Measurements from ENCODE around the gene PRMT7. TPM values are rescaled to one million over a fixed set of nuclear protein-coding genes. Genes with fewer than 3 reads are reported as not detected.

PRMT7 gene
- total and polyA plus RNA-seq, 2 of the 8 experiments (the other 6 are each of a cell fraction or from before 2014, with no cell fraction given), result 48.2 to 49.3 TPM

DNA sequence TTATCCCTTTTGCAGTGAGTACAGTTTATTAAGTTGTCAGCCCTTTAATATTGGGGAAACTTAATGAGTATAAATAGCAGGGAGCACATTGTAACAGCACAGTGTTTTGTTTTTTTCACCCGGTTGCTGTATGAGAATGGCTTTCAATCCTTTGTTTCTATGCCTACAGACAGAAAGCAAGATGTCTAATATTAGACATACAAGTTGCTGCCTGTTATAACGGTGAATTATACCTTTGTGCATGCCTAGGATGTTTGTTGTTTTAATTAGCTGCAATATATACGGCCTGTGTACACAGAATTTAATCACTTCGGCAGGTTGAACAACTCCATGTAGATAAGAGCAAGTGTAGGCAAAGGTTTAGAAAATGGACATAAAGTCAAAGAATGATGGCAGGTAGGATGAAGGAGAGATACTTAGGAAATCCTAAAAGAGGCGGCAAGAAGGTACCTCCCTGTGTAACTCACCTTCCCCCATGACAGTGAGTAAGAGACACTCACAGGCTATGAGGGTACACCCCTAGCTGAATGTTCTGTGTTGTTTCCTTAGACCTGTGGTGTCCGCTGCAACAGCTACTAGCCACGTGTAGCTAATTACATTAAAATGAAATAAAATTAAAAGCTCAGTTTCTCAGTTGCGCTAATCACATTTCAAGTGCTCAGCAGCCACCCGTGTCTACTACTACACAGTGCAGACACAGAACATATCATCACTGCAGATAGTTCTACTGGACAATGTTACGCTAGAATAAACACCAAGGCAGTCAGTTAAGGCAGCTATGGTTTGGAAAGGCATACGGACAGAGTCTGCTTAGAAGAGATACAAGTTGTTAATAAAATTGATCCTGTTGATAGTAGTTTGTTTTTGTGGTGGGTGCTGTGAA is 11.0 kb upstream of the PRMT7 start:
- no peak overlapping the region for H2BK20ac ChIP-seq (ENCODE audit: low read length)
- WGBS, 2 experiments (ENCODE audit: extremely low coverage in 1 of 2, insufficient coverage in 1 of 2, insufficient read length in 1 of 2, insufficient replicate concordance in 2 of 2, low coverage in 1 of 2, low lambda C conversion rate in 2 of 2, missing lambda C conversion rate in 1 of 2), result 93% methylated on average over 11 of the region's 11 CpGs; no CpG with 5 or more reads in 1 of the 2 experiments
- CTCF ChIA-PET (ENCODE audit: partially characterized antibody), result interaction anchor here (0.8 to 3.5 kb wide), 15 partner anchors 8 to 82 kb away, joined by 3 to 23 read pairs (median 4); partner anchors contain the start of genes PLA2G15, PRMT7, SLC7A6 and SLC7A6OS
- H4K5ac ChIP-seq (ENCODE audit: insufficient read length, low read depth, low read length), result no peak overlapping the region
- no peak overlapping the region for H4K8ac ChIP-seq (ENCODE audit: extremely low read depth, insufficient read depth, low read length)
- no peaks in the 10 kb centered on the region for H3K79me2 ChIP-seq (ENCODE audit: control insufficient read depth in 1 of 2, insufficient read depth in 2 of 2, low read length in 2 of 2)
- no peak overlapping the region for H3K23ac ChIP-seq (ENCODE audit: insufficient read length)
- no peak overlapping the region for H3K56ac ChIP-seq (replicated peaks; ENCODE audit: insufficient read length, low read depth, low read length)
- H3K18ac ChIP-seq (ENCODE audit: extremely low read depth, low read length), result no peak overlapping the region
- H2AK5ac ChIP-seq (ENCODE audit: low read depth, low read length), result no peak overlapping the region
- no peak overlapping the region for H3K4me2 ChIP-seq (ENCODE audit: insufficient read depth in 1 of 2, low read depth in 2 of 2, low read length in 2 of 2)
- no peaks in the 10 kb centered on the region for H3K79me1 ChIP-seq (ENCODE audit: low read depth, low read length)
- DNase-seq (ENCODE audit: low read depth in 1 of 2, low spot score in 2 of 2) (no peak), FAIRE-seq (no peak)
- H3K4me3 ChIP-seq (ENCODE audit: extremely low read depth in 1 of 4, insufficient read depth in 2 of 4, low read depth in 3 of 4, low read length in 4 of 4), result no peak overlapping the region
- H2BK12ac ChIP-seq (ENCODE audit: low read depth, low read length), result no peak overlapping the region
- no peak overlapping the region for H3K9ac ChIP-seq (replicated peaks in 1 of 4; ENCODE audit: extremely low read depth in 1 of 4, low read depth in 3 of 4, low read length in 3 of 4)
- no peaks in the 10 kb centered on the region for H3K27me3 ChIP-seq (replicated peaks in 1 of 4; ENCODE audit: control insufficient read depth in 3 of 4, extremely low read depth in 1 of 4, insufficient read depth in 3 of 4, low read length in 3 of 4)
- no peak overlapping the region for H2BK5ac ChIP-seq (ENCODE audit: low read depth, low read length)
- no peak overlapping the region for H4K91ac ChIP-seq (replicated peaks; ENCODE audit: insufficient read length, low read length)
- no peak overlapping the region for H2BK120ac ChIP-seq (replicated peaks; ENCODE audit: low read depth, low read length)
- no peaks in the 10 kb centered on the region for H3K23me2 ChIP-seq (ENCODE audit: low read depth, low read length)
- H2BK15ac ChIP-seq (ENCODE audit: low read length), result no peak overlapping the region
- peaks cover 18 to 71% (median 55%) of the 10 kb centered on the region in 4 experiments for H3K36me3 ChIP-seq (ENCODE audit: control insufficient read depth in 2 of 4, insufficient read depth in 4 of 4, low read length in 3 of 4)
- no peaks in the 10 kb centered on the region for H3K9me3 ChIP-seq (ENCODE audit: insufficient read depth in 2 of 2, low read depth in 1 of 2, low read length in 1 of 2)
- H3K27ac ChIP-seq (ENCODE audit: low read depth, low read length), result no peak overlapping the region
- peak; percentile 40; the same call in 1 of the 2 replicates for TF ChIP-seq POLR2AphosphoS5 (IDR thresholded peaks at IDR 0.05; ENCODE audit: low read depth, low read length)
- TF ChIP-seq HDAC6 (IDR thresholded peaks at IDR 0.05; ENCODE audit: low read depth, low read length), result no peak
- no peaks in the 10 kb centered on the region for H3K4me1 ChIP-seq (replicated peaks in 1 of 4; ENCODE audit: control insufficient read depth in 3 of 4, insufficient read depth in 4 of 4, low read length in 3 of 4)
- peaks cover 1 to 2% of the 10 kb centered on the region in 2 experiments for H4K20me1 ChIP-seq (replicated peaks in 1 of 2; ENCODE audit: control insufficient read depth in 1 of 2, insufficient read depth in 2 of 2, low read length in 2 of 2)
- POLR2A ChIA-PET (ENCODE audit: partially characterized antibody), result interaction anchor here (0.8 to 3.8 kb wide), 11 partner anchors 9 to 318 kb away, joined by 3 to 35 read pairs (median 5); partner anchors contain the start of genes PRMT7 and SLC7A6OS
- no peak overlapping the region for H3K14ac ChIP-seq (ENCODE audit: insufficient read length)
- H3K4ac ChIP-seq (replicated peaks; ENCODE audit: insufficient read length, low read depth, low read length), result no peak overlapping the region
- no peak overlapping the region for H2AFZ ChIP-seq (ENCODE audit: low read length)
